SK-N-MC (cell line): Measurements from ENCODE around the gene PTCHD1.

Source experiments
- EZH2 ChIP-seq: fragments of 200-600 bp; sonication (generic); IDR thresholded peaks from one replicate; pipeline ENCODE4 v1.6.1; 2017; ENCODE audit warnings: antibody characterized with exemption
- FOXP2 ChIP-seq: optimal IDR thresholded peaks from 2 replicates; pipeline ENCODE3; 2011; ENCODE audit warnings: mild to moderate bottlenecking, moderate library complexity; ENCODE audit not compliant: insufficient read depth; ENCODE audit errors: extremely low read length, control extremely low read depth
- POLR2AphosphoS5 ChIP-seq: IDR thresholded peaks from 2 replicates; pipeline ENCODE4 v1.6.1; 2012; ENCODE audit warnings: mild to moderate bottlenecking, low read depth, low read length, borderline replicate concordance

- TF ChIP-seq POLR2AphosphoS5 (no peak), EZH2 (no peak), FOXP2 (no peak)
Measured at GRCh38 chrX:23403849-23404248, 69.2 kb downstream of the PTCHD1 start.
